Right renal cortex interstitium (tissue), 3 donors: ENCODE measurements around the gene OTULINL. TPM values are rescaled to one million over a fixed set of nuclear protein-coding genes. Genes with fewer than 3 reads are reported as not detected.
A peak's percentile ranks its signal among the peaks of the same experiment; 100 is the strongest.

ENCODE experiments used
- DNase-seq, 3 donors: peaks; one replicate each; pipeline ENCODE4 v3.0.0-alpha.2; 2013; ENCODE audit warnings: low read depth in 3 of 3, low spot score in 2 of 3
- polyA plus RNA-seq, 3 donors: library from polyadenylated mRNA; unstranded; fragments of 120-200 nt; gene quantifications; one replicate each; pipeline ENCODE4 v1.2.1, GENCODE V29; 2013; ENCODE audit not compliant: insufficient read length in 3 of 3

The OTULINL gene
- polyA plus RNA-seq, 3 donors = 9.2 to 11.5 (median 10.3) TPM

DNA sequence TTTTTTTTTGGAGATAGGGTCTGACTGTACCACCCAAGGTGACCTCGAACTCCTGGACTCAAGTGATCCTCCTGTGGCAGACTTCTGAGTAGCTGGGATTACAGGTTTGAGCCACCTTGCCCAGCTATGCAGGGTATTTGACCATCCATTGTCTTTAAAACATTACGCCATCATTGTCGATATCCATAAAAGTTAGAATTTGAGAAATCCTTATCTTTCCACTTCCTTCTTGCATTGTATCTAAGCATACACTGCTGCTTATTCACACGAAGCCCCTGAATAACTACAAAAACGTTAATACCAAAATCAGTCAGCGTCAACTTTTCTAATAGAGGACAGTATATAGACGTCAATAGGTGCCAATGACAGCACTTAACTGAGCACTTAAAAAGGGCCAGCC lies 5.4 kb upstream of the OTULINL start:
- DNase-seq = no peak

DNA sequence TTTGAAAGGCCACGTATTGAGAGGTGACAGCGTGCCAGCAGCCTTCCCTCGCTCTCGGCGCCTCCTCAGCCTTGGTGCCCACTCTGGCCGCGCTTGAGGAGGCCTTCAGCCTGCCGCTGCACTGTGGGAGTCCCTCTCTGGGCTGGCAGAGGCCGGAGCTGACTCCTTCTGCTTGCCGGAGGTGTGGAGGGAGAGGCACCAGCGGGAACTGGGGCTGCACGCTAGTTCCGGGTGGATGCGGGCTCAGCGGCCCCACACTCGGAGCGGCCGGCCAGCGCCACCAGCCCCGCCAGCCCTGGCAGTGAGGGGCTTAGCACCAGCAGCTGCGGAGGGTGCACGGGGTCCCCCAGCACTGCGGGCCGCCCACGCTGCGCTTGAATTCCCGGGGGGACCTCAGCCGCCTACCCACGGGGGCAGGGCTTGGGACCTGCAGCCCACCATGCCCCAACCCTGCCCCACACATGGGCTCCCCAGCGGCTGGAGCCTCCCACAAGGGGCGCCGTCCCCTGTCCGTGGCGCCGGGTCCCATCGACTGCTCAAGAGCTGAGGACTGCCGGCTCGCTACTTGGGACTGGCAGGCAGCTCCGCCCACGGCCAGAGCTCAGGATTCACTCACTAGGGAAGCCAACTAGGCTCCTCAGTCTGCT lies 4.4 kb upstream of the OTULINL start:
- DNase-seq = no peak

DNA sequence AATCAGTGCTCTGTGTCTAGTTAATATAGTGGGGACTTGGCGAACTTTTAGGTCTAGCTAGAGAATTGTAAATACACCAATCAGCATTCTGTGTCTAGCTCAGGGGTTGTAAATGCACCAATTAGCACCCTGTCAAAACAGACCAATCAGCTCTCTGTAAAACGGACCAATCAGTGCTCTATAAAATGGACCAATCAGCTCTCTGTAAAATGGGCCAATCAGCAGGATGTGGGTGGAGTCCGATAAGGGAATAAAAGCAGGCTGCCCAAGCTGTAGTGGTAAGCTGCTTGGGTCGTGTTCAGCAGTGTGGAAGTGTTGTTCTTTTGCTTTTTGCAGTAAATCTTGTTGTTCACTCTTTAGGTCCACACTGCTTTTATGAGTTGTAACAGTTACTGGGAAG lies 3.6 kb upstream of the OTULINL start:
- no peak for DNase-seq

DNA sequence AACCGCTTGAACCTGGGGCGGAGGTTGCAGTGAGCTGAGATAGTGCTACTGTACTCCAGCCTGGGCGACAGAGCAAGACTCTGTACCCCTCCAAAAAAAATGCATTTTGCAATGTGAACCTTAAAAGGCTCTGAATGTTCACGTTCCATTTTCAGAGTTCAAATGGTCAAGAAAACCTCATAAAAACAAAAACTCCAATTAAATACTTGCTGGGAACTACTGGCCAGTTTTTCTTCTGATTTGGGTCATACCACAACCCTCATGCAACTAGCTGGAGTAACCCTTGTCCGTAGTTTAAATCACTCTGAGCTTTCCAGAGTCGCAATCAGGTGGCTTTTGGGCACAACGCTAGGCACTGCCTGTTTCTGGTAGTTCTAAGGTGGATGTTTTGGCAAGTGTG lies 2.3 kb upstream of the OTULINL start:
- no peak for DNase-seq

DNA sequence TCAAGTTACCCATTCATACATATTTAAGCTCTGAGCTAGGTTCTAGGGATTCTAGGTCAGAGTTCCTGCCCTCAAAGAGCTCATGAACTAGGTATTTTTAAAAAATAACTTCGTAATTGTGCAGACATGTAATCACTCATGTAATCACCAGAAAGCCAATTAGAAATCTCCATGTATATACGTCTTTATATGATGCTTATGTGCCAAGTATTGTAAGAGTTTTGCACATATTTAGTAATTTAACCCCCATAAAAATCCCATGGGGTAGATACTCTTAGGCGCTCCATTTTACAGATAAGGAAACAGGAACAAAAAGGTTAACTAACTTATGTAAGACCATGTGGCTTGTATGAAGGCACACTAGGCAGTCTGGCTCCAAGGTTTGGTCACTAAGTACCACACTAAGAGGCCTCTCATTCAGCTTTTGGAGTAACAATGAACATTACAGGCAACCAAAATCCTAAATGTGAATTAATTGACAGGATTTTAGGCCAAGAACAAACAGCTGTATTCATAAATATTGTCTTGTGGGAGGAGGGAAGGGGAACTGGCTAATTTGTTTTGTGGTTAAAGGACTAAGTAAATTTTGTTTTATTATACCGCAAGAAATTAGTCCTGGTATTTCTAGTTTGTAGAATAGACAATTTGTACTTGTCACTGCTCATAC lies 1.7 kb upstream of the OTULINL start:
- no peak for DNase-seq

DNA sequence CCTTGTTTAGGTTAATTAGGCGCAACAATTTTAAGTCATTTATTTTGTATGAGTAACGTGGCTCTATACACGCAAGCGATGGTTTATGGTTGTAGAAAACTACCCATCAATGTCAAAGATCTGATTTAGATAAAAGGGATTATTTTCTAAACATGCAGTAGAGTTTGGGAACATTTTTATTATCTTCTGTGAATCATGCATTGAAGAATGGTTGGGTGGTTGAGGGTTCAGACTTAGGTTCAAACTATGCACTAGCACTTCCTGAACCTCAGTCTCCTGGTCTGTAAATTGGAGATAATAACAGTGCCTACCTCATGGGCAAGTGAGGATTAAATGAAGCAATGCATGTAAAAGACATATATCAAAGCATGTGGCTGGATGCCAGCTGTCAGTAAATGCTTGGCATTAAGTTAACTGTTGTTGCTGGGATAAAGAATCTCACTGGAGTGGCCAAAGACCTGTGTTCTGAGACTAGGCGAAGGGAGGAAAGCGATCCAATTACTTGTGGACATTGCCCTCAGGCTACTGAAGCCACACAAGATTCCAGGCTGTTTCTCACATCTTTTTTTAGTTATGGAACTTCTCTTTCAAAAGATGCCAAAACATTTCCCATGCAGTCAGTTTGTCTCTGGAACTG lies 1.1 kb upstream of the OTULINL start:
- DNase-seq = peak in 1 of 3 donors; percentile 19

DNA sequence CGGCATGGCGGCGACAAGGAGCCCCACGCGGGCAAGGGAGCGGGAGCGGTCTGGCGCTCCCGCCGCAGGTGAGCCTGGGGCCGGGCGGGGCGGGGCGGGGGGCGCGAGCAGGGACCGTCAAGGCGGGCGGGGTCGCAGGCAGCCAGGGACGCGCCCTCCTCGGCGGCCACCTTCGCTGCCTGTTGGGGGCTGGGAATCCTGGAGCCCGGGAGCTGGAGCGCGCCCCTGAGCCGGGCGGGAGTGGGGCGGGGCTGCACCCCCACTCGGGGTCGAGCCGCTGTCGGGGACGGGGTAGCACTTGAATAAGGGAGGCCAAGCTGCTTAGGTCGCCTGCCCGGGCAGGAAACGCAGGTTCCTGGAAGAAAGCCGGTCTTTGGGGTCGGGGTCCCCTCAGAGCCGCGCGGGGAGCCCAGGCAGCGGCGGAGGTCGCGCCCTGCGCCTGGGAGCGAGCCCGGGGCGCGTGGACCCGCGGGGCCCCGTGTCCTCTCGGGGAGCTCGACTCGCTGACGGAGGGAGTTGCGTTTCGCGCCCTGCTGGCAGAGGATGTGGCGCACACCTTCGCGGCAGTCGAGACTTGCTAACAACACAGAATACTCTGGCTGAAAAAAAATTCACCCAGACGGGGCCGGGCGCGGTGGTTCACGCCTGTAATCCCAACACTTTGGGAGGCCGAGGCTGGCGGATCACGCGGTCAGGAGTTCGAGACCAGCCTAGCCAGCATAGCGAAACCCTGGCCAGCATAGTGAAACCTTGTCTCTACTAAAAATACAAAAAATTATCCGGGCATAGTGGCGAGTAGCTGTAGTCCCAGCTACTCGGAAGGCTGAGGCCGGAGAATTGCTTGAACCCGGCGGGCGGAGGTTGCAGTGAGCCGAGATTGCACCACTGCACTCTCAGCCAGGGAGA lies 552 bp downstream of the OTULINL start:
- no peak for DNase-seq

DNA sequence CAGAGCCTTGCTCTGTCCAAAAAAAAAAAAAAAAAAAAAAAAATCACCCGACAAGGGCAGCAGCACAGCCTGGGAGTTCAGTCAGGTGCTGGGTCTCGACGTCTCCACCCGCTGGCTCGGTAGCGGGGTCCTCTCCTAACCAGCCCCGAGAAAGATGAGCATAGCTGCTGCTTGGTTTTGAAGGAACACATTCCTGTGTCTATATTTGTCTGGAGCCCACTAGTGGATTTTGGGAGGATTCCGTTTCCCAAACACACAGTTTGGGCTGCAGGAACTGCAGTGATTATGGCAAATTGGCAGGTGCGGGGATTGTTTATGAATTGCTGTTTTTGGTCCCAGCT lies 1.2 kb downstream of the OTULINL start:
- DNase-seq = no peak

DNA sequence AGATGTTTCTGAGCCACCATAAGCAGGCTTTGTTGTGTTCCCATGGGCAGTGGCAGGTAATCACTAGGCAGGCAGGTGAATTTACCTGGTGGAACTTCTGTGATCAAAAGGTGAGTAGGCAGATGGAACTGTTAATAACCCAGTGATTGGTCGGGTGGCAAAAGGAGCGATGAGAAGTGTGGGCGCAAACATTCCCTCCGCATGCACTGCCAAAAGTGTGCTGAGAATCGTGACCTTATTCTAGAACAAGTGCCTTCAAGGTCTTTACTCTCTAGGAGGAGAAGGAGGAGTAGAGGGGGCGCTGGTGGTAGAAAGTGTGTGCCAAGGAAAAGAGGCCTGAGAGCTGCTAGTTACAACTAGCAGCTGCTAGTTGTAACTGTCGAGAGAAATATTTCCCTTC lies 3.3 kb downstream of the OTULINL start:
- DNase-seq = no peak

DNA sequence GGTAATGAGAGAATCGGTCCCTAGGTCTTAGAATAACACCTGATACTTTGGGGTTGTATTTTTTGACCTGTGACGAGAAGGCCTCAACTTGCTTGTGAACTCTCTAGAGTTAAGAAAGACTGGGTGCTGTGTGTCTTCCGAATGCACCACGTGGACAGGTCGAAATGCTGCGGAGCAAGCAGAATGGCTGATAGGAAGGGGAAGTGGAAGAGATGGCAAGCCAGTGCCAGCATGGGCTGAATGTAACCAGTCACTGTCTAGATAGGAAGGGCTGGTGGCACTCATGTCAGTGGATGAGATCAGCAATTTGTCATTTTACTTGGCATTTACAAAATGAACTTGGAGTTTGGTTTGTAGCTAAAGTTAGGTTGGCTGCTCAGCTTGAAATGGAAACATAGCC lies 5.6 kb downstream of the OTULINL start:
- DNase-seq = no peak

DNA sequence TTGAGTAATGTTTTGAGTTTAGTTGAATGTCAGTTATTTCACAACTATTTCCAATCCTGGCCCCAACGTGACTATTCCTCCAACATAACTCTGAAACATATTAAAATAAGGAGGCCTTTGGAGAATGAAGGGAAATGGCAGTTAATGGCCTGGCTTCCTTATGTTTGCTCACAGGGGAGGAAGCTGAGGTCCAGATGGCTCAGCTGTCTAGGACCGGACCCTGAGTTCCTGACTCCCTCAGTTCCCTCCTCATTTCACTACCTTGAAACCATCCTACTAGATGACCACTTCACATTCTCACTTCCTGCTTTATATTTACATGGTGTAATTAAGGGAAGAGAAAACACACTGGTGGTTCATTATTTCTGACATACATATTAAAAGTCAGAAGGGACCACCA lies 6.6 kb downstream of the OTULINL start:
- DNase-seq = no peak

DNA sequence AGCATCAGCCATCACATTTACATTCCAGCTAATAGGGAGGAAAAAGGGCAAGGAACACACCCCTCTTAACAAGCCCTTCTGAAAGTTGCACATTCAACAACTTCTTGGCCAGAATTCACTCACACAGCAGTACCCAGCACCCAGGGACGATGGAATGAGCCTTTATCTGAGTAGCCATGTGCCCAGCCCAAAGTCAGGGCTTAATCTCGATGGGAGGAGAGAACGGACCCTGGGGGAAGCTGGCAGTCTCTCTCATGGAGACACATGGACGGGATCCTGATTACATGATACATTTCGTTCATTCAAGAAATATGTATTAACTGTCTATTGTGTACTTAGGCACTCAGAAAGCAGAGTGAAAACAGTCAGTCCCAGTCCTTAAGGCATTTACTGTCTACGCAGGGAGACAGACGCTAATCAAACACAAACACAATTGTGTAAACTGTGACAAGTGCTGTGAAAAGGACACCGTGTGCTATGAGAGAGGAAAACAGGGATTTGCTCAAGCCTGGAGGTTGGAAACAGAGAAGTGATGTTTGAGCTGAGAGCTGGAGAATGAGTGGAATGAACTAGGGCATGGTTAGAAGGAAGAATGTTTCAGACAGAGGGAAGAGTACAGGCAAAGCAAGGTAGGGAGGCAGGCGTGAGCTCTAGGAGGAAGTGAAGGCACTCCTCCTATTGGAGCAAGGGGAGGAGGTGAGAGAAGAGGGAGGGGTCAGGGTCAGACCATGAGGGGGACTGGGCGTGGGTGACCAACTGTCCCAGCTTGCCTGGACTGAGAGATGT lies 7.4 kb downstream of the OTULINL start:
- no peak for DNase-seq

DNA sequence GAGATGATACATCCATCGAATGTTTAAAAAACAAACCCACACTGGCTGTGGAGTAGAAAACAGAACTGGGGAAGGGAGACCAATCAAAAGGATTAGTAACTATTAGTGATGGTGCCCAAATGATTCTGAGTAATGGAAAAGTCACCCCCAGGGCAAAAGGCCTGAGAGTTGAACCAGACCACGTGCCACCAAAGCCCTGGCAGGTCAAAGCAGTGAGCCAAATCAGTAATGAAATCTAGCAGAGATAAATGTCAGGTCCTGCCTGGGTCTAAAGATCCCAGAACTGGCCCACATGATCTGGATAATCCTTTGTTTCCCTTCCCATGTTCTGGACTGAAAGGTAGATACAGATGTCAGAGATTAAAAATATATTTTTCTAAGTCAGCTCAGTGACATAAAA lies 9.4 kb downstream of the OTULINL start:
- no peak for DNase-seq

DNA sequence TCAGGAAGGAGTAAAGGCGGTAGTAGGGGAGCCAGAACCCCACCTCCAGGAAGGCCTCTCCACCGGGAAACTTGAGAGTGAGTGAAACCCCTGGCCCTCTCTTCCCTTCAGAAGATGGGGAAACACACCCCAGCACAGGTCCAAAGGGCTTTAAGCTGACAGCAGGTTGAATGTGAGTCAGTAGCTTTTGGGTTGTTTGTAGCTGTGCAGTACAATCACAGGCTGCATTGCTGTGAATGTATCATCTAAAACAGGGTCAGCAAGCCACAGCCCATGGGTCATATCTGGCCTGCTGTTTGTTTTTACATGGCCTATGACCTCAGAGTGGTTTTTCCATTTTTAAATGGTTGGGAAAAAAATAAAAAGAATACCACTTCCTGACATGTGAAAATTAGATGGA lies 10.0 kb downstream of the OTULINL start:
- DNase-seq = no peak

DNA sequence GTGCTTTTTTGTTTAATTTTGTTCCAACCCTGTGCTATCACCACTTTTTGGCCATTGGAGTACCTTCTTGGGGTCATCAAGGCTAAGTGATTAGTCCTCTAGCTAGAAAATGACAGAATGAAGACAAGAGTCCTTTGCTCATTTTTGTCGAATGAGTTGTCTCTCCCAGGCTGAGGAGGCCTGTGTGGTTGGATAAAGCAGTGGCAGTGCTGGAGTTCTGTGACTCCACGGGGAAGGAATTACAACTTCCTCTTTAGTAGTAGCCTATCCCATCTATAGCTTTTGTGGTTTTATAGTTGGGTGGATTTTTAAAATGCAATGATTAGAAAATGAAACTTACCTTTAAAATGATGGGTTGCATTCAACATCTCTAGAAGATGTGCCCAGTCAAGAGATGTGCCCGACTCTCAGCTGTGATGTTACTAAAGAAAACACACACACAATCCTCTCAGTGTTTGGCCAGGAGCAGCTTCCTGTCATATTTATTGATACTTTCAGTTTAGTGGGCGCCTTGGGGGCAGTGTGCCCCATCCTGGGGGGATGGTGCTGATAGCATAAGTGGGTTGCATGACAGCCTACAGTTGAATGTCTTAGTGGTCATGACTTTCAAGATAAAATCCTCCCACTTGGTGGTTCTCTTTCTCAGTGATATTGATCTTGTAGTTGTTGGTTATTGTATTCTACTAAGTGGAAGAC lies 11.9 kb downstream of the OTULINL start:
- DNase-seq = no peak

DNA sequence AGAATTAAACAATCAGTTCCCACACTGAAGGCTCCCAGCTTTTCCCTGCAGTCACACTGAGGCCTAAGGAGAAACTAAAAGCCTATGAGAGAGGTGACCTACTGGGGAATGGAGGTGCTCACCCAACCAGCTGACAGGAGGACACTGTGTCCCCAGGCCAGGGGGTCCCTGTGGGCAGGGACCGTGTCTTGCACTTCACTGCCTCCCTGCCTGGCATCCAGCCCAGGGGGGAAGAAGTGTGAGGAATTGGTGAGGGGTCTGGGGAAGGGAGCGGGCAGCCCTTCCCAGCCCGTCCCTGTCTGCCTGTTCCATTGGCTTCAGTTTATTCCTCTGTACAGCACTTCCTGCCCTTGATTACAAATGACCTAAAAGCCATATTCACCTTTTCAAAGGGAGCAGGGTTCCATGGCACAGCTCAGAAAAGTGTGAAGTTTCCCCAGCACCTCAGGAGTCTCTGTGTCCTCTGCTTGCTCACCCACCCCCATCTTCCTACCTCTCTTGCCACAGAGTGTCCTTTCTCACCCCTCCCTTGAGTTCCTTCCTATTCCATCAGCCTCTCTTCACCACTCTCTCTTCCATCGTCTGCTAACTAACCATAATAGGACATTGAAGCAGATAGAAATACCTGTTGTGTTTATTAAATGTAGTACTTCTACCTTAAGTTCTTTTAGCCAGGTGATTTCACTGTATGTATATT lies 12.9 kb downstream of the OTULINL start:
- no peak for DNase-seq

DNA sequence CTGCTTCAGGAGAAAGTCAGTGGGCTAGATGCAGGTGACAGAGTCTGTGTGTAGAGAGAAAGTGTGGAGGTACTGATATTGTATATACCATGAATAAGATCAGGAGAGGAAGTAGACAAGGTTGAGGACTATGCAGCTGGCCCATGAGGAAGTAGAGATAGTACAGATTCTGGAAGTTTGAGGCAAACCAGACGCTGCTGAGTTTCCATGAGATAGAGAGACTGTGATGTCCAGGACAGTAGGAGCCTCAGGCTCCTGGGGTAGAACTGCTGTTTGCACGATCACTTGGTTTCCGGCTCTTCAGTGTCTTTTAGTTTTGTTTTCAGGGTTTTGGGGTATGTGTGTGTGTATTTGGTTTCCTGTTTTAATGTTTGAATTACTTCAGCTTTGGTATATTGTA lies 13.6 kb downstream of the OTULINL start:
- DNase-seq = no peak

DNA sequence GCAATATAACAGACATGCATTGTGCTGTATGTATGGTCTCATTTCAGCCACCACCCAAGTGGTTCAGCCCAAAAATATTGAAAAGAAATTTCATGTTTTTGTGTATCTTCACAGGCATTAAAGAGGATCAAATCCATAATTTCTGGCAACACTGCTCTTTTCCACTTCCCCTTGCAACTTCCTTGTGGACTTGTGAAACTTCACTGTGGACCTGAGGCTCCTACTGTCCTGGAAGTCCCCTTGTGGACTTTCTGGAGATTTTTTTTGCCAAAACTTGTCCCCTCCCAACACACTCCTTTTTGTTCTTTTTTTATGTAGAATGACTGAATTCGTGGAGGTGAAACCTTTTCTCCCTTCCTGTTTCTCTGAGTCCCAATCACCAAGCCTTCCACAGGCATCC lies 14.3 kb downstream of the OTULINL start:
- DNase-seq = no peak

DNA sequence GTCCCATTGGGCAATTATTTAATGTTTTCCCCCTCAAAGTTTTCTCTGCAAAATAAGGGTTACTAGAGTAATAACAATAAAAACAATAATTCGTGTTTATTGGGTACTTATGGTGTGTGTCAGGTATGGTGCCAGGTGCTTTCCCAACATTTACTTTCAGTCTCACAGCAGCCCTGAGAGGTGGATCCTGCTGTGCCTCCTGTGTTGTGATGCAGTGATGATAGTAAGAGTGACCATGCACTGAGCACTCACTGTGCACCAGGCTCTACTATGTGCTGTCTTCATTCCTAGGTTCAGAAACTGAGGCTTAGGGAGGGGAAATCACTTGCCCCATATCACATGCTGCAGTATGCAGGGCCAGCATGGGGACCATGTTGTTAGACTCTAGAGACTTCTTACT lies 15.5 kb downstream of the OTULINL start:
- no peak for DNase-seq
